ENCODE measurements around the gene XBP1. TPM values are rescaled to one million over a fixed set of nuclear protein-coding genes. Genes with fewer than 3 reads are reported as not detected.
A peak's percentile ranks its signal among the peaks of the same experiment; 100 is the strongest.

XBP1 gene
- total and polyA plus RNA-seq, 2 of the 13 experiments (the other 11 are each of a cell fraction or from before 2014, with no cell fraction given) = 416 to 427 TPM

DNA sequence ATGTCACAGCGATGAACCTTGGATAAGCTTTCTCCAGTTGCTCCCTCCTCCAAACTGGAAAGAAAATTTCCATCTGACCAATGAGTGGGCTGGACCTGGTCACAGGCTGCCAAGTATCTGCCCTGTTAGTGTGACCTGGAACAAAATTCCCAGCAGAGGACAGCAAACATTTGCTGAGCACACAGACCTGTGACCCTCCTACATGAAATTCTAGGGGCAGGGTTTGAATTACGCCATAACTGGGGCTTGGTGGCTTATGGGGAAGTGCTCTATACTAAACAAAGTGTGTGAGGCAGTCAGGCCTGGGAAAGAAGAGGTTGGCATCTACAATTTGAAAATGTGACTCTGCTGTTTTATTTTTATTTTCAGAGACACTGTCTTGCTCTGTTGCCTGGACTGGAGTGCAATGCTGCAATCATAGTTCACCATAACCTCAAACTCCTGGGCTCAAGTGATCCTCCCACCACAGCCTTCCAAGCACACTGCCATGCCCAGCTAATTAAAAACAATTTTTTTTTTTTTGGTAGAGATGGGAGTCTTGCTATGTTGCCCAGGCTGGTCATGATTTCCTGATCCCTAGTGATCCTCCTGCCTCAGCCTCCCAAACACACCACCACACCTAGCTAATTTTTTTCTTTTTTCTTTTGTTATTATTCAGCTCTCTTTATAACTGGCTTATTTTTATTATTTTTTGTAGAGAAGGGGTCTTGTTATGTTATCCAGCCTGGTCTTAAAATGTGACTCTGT lies 13.6 kb upstream of the XBP1 start (continued):
- TF ChIP-seq RBM39 (IDR thresholded peaks at IDR 0.05; ENCODE audit: low read depth, low read length, poor library complexity, severe bottlenecking) (no peak), ZNF326 (CRISPR knock-in tag; IDR thresholded peaks at IDR 0.05; ENCODE audit: borderline replicate concordance) (no peak), HCFC1 (IDR thresholded peaks at IDR 0.05; ENCODE audit: low read depth, low read length) (no peak), ZNF121 (CRISPR knock-in tag; IDR thresholded peaks at IDR 0.05) (peak; percentile 90), PHF8 (CRISPR knock-in tag; IDR thresholded peaks at IDR 0.05) (peak; percentile 40; the same call in 1 of the 2 replicates), DNMT3B (CRISPR knock-in tag; conservative IDR thresholded peaks at IDR 0.05) (no peak), ZNF652 (CRISPR knock-in tag; IDR thresholded peaks at IDR 0.05; ENCODE audit: borderline replicate concordance, low read depth) (0 out of 2 replicates have a peak, but pooled peaks have one; percentile 28), SP4 (CRISPR knock-in tag; IDR thresholded peaks at IDR 0.05) (no peak), MZF1 (CRISPR knock-in tag; IDR thresholded peaks at IDR 0.05; ENCODE audit: borderline replicate concordance) (no peak), PAWR (CRISPR knock-in tag; IDR thresholded peaks at IDR 0.05; ENCODE audit: borderline replicate concordance) (no peak), NR2C2 (CRISPR knock-in tag; IDR thresholded peaks at IDR 0.05; ENCODE audit: borderline replicate concordance) (peak; percentile 94), ZNF232 (CRISPR knock-in tag; IDR thresholded peaks at IDR 0.05; ENCODE audit: borderline replicate concordance) (peak; percentile 53; the same call in 1 of the 2 replicates), ZNF230 (CRISPR knock-in tag; IDR thresholded peaks at IDR 0.05) (peak; percentile 65; the same call in 1 of the 2 replicates), EZH2 (conservative IDR thresholded peaks at IDR 0.05; ENCODE audit: low read depth, low read length) (no peak), NCOR1 (IDR thresholded peaks at IDR 0.05; ENCODE audit: borderline replicate concordance, low read length) (peak; percentile 78; the same call in 1 of the 2 replicates), XRCC5 (optimal IDR thresholded peaks at IDR 0.05; ENCODE audit: low read length) (peak; percentile 66), POGZ (CRISPR knock-in tag; IDR thresholded peaks at IDR 0.05) (peak; percentile 86), ADNP (CRISPR knock-in tag; IDR thresholded peaks at IDR 0.05) (no peak)
- TF ChIP-seq, protein P1, sequence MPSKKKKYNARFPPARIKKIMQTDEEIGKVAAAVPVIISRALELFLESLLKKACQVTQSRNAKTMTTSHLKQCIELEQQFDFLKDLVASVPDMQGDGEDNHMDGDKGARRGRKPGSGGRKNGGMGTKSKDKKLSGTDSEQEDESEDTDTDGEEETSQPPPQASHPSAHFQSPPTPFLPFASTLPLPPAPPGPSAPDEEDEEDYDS (CRISPR knock-in tag; IDR thresholded peaks at IDR 0.05) = peak; percentile 94
- TF ChIP-seq, protein P2, sequence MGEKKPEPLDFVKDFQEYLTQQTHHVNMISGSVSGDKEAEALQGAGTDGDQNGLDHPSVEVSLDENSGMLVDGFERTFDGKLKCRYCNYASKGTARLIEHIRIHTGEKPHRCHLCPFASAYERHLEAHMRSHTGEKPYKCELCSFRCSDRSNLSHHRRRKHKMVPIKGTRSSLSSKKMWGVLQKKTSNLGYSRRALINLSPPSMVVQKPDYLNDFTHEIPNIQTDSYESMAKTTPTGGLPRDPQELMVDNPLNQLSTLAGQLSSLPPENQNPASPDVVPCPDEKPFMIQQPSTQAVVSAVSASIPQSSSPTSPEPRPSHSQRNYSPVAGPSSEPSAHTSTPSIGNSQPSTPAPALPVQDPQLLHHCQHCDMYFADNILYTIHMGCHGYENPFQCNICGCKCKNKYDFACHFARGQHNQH (CRISPR knock-in tag; IDR thresholded peaks at IDR 0.05) = peak; percentile 80; the same call in 1 of the 2 replicates
- TF ChIP-seq, protein P3, sequence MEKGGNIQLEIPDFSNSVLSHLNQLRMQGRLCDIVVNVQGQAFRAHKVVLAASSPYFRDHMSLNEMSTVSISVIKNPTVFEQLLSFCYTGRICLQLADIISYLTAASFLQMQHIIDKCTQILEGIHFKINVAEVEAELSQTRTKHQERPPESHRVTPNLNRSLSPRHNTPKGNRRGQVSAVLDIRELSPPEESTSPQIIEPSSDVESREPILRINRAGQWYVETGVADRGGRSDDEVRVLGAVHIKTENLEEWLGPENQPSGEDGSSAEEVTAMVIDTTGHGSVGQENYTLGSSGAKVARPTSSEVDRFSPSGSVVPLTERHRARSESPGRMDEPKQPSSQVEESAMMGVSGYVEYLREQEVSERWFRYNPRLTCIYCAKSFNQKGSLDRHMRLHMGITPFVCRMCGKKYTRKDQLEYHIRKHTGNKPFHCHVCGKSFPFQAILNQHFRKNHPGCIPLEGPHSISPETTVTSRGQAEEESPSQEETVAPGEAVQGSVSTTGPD (CRISPR knock-in tag; IDR thresholded peaks at IDR 0.05) = no peak
- TF ChIP-seq, protein P4, sequence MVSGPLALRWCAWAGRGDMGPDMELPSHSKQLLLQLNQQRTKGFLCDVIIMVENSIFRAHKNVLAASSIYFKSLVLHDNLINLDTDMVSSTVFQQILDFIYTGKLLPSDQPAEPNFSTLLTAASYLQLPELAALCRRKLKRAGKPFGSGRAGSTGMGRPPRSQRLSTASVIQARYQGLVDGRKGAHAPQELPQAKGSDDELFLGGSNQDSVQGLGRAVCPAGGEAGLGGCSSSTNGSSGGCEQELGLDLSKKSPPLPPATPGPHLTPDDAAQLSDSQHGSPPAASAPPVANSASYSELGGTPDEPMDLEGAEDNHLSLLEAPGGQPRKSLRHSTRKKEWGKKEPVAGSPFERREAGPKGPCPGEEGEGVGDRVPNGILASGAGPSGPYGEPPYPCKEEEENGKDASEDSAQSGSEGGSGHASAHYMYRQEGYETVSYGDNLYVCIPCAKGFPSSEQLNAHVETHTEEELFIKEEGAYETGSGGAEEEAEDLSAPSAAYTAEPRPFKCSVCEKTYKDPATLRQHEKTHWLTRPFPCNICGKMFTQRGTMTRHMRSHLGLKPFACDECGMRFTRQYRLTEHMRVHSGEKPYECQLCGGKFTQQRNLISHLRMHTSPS (CRISPR knock-in tag; IDR thresholded peaks at IDR 0.05; ENCODE audit: low read depth) = peak; percentile 70; the same call in 1 of the 2 replicates

Measured in HepG2 (cell line).